Fibroblast of upper back skin (primary cell): ENCODE data around the gene FAIM2.
A peak's percentile ranks its signal among the peaks of the same experiment; 100 is the strongest.

Experiments
- DNase-seq: peaks from one replicate; pipeline ENCODE4 v3.0.0-alpha.2; 2013

Gene FAIM2

DNA sequence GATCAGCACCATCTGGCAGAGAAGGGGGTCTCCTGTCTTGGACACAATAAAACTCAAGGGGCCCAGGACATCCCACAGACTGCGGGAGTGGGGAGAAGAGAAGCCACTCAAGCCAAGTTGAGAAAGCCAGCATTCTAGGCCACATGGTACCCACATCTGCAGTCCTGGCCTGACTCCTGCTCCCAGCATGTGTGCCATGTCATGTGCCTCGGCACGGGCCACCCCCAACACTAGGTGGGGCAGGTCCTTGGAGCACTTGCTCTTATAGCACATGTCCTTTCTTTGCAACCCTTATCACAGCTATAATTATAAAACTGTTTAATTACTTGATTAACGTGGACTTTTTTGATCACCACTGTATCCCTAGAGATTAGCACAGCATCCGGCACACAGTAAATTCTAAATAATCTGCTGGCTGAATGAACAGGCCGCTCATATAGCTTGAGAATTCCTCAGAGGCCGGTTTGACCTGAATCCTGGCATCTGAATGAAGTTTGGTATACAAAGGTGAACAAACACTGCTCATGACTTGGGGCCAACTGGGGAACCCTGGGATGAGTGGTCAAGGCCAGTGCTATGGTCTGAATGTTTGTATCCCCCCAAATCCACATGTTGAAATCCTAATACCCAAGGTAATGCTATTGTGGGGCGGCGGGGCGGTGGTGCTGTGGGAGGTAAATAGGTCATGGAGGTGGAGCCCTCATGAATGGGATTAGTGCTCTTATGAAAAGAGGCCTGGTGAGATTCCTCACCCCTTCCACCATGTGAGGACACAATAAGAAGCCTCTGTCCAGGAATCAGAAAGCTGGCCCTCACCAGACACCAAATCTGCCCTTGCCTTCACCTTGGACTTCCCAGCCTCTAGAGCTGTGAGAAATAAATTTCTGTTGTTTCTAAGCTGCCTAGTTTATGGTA is 82.1 kb downstream of the FAIM2 start:
- DNase-seq: no peak

DNA sequence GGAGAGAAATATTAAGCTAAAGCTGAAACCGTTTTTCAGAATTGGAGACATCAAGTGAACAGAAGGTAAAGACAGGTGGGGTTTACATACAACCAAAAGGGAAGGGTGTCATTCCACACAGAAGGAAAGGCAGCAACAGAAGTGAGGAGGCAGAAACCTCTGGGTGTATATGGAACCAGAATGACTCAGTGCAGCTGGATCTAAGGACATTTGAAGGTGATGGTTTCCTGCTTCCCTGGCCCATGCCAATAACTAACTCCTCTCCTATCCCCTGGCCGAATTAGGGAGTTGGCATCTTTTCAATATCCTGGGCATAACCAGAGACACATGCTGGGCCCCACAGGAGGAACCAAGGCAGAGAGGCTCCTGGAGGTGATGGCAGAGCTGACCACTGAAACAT is 83.9 kb downstream of the FAIM2 start:
- DNase-seq: no peak

DNA sequence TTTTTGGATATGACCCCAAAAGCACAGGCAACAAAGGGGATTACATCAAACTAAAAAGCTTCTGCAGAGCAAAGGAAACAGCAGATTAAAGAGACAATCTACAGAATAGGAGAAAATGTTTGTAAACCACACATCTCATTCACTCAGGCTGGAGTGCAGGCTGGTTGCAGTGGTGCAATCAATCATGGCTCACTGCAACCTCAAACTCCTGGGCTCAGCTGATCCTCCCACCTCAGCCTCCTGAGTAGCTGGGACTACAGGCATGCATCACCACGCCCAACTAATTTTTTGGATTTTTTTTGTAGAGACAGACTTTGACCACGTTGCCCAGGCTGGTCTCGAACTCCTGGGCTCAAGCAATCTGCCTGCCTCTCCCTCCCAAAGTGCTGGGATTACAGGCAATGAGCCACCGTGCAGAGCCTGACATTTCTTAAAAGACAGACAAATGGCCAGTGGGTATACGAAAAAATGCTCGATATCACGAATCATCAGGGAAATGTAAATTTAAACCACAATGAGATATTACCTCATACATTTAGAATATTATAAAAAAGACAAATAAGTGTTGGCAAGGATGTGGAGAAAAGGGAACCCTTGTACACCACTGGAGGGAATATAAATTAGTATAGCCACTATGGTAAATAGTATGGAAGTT is 85.3 kb downstream of the FAIM2 start:
- peak; percentile 48 for DNase-seq
